HG02938 (cell line): ENCODE results near the gene SYCE3.
A peak's percentile ranks its signal among the peaks of the same experiment; 100 is the strongest.

Experiments
- ATAC-seq: cut with Tn5 transposase; IDR thresholded peaks from one replicate; pipeline ENCODE4 v1.9.1; 2021; ENCODE audit warnings: mild to moderate bottlenecking, moderate library complexity; ENCODE audit not compliant: unreplicated experiment

The SYCE3 gene

DNA sequence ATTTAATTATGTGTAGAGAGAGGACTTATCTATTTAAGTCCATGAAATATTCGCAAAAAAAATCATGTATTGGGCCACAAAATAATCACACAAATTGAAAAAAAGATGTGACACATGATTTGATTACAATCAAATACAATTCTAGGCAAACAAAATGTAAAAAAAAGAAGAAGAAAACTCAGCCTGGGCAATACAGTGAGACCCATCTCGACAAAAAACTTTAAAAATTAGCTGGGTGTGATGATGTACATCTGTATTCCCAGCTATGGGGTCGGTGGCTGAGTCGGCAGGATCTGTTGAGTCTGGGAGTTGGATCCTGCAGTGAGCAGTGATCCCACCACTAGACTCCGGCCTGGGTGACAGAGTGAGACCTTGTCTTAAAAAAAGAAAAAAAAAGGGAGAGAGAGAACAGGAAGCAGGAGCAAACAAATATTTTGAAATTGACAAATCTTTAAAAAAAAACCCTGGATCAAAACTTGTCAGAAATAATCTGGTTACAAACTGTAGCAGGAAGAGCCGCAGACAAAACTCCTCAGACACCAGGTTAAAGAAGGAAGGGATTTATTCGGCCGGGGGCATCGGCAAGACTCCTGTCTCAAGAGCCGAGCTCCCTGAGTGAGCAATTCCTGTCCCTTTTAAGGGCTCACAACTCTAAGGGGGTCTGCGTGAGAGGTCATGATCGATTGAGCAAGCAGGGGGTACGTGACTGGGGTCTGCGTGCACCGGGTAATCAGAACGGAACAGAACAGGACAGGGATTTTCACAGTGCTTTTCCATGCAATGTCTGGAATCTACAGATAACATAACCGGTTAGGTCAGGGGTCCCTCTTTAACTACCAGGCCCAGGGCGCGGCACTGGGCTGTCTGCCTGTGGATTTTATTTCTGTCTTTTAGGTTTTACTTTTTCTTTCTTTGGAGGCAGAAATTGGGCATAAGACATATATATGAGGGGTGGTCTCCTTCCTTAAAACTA lies 29.6 kb downstream of the SYCE3 start:
- ATAC-seq: no peak

DNA sequence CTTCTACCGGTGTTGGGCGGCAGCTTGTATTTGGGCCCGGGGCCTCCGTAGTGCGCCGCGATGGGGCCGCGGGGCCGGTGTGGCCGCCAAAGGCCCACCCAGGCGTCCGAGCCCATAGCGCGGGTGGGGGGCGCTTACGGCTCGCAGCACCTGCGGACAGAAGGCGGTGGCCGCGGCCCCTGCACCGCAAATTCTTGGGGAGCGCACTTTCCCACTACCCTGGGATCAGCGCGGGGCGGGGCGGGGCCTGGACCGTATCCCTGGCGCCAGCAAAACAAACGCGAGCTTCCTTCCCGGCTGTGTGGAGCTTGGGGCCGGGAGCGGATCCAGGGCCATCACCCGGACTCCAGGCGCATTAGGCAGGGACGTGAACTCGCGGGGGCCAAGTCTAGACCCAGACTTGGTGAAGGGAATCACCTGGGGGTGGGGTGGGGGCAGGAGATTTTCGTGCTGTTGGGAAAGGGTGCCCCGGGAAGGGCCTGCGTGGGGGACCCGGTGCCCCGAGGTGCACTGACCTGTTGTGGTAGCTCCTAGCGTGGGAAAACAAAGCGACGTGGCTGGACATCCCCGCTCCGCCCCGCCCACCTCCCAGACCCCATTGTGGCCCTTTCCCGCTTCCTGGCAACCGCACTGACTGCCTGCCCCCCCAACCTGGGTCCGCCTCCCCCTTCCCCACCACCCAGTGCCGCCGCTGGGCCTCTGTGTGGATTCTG lies 30.6 kb downstream of the SYCE3 start:
- ATAC-seq: no peak

DNA sequence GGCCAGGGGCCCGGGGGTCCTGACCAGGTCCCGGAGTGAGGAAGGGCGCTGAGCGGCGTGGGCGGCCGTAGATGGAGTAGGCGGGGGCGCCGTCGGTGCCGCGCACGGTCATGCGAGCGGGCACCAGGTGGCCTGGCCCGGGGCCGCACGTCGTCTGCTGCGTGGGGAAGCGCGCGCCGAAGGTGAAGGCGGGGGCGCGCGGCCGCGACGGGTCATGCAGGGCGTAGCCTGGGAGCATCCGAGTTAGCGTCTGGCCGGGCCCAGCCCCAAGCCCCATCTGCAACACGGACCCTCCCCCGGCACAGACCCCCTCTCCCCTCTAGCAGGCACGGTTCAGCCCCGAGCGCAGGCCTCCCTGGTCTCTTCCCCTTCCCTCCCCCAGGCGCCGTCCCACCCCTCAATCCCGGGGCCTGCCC lies 31.2 kb downstream of the SYCE3 start:
- ATAC-seq: peak; percentile 19

DNA sequence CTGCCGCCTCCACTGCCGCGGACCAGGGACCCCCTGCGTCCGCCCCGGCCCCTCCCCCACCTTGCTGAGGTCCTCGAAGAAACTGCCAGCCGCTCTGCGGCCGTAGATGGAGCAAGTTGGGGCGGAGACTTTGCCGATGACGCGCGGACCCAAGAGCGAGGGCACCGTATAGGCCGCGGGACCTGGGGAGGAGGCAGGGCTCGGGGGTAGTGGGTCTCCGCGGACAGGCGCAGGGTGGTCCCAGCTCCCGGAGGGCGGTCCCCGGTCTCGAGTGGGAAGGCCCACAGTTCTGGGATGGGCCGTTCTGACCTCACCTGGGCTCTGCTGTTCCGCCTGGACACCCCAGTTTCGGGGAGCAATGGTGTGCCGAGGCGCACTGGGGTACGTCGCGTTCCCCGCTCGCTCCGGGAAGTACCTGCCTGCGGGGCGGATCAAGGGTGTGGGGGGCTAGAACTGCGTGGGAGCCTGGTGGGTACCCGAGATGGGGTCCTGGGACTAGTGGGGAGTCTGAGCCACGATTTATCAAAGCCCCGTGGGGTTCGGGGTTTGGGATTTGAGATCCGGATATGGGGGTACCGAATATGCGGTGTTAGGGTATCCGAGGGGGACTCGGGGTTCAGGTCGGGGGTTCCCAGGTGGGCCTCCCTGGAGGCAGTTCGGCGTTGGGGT lies 31.7 kb downstream of the SYCE3 start:
- peak; percentile 35 for ATAC-seq

DNA sequence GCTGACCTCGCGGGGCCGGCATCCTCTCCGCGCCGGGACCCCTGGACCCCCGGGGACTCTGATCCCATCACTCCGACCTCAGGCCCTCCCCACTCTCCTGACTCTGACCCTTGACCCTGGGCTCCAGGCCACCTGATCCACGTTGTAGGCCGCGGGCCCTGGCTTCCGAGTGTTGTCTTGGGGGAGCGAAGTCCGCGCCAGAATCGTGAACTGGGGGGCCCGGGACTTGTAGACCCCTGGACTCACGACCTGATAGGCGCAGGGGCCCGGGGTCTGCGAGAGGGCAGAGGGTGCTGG lies 32.2 kb downstream of the SYCE3 start:
- peak; percentile 2 for ATAC-seq

DNA sequence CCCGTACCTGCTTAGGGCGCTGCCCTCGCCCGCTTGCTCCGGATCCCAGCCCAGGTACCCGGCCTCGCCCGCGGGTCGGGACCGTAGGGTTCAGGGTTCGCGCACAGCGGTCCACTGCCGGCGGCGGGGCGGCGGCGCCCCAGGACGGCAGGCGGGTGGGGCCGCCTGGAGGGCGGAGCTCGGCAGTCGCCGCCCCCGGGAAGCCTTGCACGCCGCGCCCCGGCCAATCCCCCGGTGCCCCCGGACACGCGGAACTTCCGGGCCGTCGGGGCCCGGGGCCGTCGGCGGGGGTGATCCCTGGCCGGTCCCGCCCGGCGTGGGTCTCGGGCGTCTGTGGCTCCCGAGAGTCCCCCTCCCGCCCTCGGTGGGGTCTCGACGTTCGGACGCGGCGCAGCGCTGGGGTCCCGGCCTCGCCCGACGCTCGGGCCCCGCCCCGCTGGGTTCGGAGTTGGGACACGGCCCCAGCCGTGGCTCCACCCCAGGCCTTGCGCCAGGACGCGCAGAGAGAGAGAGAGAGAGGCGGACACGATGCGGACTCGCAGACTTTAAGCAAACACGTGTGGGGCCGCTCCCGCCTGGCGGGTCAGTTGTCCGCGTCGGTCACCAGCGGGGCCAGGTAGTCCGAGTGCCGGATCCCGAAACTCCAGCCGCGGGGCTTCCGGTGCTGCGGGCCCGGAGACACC lies 32.7 kb downstream of the SYCE3 start, which contains the start of gene TYMP:
TSS of gene TYMP (minus strand) at position 116 of the 683 bp plus-strand sequence. CDS start 303 bp downstream, outside the sequence.
- ATAC-seq: peak; percentile 7

DNA sequence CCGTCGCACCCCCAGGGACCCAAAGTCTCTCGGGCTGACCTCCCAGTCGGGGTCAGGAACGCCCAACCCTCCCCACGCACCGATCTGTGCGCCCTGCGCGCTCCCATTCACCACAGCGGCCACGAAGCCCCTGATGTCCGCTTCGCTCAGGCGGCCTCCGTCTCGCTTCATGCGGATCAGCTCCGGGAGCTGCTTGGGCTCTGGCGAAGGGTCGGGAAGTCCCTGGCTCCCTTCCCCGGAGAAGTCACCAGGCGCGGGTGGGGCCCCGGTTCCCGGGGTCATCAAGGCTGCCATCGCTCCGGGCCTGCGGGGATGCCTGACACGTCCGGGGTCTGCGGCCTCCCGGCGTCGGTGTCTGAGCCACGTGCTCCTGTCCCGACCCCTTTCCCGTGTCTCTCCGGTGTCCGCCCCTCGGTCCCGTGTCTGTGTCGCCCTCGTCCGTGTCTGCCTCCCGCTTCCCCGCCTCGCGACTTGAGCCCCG lies 33.3 kb downstream of the SYCE3 start:
- ATAC-seq: no peak

DNA sequence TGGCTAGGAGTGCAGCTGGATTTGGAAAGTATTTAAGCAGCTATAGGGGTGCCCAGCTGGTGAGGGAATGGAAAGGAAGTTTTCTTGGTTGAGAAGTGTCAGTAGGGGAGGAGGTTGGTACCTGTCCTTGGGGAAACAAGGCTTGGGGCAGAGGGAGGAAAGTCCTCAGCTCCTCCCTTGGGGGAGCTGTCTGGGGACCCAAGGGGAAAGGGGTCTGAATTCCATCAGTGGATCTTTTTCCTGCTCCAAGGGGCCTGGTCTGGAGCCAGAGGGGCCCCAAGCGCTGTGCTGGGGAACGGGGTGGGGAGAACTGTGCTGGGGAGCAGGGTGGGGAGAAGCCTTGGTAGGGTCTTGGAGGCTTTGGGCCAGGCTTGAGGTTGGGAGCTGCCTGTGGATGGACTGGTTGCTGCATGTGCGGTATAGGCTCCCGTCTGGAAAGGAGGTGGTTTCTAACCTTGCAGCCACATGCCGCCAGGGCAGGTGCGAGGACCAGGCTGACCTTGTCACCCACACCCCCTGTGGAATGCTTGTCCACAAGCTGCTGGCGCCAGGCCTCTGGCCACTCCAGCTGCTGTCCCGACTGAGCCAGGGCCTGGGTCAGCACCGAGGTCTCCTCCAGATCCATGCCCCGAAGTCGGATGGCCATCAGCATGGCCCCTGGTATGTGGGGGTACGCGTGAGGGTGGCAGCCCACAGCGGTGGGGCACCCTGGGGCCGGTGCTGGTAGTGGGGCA lies 33.9 kb downstream of the SYCE3 start:
- no peak for ATAC-seq

DNA sequence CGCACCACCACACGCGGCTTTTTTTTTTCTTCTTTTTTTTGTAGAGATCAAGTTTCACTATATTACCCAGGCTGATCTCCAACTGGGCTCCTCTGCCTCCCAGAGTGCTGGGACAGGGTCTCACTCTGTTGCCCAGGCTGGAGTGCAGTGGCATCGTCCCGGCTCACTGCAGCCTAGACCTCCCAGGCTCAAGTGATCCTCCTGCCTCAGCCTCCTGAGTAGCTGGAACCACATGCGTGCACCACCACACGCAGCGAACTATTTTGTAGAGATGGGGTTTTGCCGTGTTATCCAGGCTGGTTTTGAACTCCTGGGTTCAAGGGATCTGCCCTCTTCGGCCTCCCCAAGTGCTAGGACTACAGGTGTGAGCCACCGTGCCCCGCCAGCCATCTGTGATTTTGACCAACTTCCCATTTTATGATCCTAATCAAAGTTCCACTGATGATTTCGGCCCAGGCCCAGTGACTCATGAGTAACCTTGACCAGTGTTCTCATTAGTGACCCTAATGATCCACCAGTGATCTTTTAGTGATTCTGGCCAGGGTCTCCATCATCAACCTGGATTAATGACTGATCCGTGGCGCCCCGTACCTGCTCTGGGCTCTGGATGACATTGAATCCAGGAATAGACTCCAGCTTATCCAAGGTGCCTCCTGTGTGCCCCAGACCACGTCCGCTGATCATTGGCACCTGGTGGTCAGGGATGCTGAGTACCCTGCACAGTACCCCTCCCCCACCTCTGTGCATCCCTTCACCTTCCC lies 34.6 kb downstream of the SYCE3 start:
- ATAC-seq: no peak

DNA sequence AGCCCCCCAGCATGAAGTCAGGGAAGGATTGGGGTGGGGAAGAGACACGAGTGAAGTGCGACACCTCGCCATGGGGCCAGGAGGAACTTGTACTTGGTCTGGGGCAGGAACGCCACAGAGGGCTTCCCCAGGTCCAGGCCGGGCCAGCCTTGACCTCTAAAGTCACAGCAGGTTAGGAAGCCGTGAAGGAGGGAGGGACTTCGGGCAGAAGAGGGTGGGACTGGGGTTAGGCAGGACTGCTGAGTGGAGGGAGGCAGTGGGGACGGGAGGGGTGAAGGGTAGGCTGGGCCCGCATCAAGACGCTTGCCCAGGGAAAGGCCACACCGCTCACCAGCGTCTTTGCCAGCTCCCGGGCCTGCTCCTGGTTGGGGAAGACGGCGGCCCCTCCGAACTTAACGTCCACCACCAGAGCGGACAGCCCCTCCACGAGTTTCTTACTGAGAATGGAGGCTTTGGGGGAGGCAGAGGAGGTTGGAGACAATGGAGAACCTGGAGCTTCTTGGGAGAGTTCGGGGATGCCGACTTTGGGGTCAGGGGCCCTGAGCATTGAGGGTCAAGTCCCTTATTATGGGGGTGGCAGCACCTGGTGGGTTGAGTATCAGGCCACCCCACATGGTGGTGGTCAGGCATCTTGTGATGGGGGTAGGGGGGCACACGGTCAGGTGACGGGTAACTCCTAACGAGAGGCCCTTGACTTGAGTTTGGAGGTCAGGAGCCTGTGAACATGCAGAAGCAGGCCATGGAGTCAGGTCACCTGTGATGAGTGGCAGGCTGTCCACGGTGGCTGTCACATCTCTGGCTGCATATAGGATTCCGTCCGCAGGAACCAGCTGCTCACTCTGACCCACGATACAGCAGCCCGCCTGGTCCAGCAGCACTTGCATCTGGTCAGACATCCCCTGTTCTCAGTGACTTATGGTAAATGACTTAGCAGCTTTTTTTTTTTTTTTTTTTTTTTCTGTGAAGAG lies 35.6 kb downstream of the SYCE3 start:
- no peak for ATAC-seq

DNA sequence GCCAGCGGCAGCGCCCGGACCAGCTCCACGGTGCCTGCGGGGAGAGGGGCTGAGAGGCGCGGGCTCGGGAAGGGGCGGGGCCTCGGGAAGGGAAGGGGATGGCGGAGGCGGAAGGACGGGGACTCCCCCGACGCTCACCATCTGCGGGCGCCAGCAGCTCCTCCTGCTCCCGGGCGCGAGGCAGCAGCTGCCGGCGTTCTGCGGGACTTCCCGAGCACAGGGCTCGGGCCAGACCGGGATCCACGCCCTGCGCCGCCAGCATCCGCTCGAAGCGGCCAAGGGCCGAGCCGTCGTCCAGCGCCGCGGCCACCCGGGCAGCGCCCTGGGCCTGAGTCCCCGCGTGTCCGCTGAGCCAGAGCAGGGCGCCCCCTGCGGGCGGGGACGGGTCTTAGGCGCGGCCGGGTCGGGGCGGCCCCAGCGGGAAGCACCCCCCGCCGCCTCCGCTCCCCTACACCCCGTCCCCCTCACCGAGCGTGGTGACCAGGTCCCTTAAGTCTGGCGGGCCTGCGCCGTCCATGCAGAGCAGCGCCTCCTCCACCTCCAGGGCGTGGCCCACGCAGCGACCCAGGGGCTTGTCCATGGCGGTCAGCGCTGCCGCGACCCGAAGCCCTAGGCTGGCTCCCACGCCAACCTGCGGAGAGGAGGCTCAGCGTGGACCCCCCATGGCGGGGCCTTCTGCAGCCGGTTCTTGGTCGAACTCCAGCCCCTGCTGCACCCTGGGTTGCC lies 36.4 kb downstream of the SYCE3 start:
- peak; percentile 22 for ATAC-seq

DNA sequence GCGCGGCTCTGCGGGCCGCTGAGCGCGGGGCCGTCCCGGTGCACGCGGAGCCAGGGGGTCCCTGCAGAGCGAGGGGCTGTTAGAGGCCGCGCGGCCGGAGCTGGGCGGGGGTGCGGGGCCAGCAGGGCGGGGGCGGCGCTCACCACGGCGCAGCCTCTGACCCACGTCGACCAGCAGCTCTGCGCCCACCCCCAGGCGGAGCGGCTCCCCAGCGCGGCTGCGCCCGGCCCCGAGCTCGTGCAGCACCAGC lies 36.9 kb downstream of the SYCE3 start:
- ATAC-seq: no peak

DNA sequence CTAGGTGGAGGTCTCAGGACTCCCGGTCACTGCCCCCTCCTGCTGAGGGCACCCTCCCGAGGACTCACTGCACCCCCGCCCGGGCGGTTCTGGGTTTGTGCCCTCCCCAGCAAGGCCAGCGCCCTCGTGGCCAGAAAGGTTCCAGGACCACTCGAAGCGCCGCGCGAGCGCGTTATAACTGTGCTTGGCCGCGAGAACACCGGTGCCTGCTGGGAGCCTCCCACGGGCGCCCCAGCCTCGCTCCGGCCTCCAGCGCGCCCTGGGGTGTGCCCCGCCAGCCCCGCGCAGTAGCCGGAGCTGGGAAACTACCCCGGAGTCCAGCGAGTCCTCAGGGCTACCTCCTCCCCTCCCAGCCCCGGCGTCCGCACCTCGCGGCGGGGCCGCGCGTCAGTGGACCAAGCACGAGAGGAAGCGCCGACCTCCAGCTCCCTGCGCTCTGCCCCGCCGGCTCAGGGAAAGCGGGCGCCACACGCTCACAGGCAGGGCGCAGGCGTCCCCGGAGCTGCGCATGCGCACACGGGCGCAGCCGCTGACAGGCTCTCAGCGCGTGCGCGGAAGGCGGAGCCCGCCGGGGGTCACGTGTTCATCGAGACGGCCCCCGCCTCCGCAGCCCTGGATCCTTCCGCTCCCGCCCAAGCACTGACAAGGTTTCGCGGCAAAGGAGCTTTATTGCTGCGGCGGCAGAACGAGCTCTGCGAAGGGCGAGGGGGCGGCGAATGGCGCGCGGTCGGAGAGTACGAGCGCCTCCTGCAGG lies 37.4 kb downstream of the SYCE3 start, which contains the start of gene SCO2:
TSS of gene SCO2 (minus strand) at position 495 of the 754 bp plus-strand sequence. CDS start 1,187 bp downstream, outside the sequence.
- peak; percentile 38 for ATAC-seq

DNA sequence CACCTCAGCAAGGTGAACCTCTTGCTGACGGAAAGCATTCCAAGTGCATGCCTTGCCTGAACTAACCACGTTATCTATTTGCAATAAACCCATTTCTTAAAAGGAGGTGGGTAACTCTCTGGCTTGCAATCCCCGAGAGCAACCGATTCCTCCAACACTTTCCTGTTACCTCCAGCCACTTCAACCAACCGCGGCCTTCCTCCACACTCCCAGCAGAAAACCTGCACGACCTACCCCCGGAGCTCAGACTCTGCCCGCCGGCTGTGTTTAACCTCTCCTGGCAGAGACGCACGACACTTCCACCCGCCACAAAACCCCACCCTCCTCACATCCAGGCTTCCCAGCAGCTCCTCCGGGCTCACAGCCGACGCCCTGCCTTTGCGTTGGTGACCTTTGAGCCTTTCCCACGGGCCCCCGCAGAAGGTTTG lies 38.0 kb downstream of the SYCE3 start:
- no peak for ATAC-seq

DNA sequence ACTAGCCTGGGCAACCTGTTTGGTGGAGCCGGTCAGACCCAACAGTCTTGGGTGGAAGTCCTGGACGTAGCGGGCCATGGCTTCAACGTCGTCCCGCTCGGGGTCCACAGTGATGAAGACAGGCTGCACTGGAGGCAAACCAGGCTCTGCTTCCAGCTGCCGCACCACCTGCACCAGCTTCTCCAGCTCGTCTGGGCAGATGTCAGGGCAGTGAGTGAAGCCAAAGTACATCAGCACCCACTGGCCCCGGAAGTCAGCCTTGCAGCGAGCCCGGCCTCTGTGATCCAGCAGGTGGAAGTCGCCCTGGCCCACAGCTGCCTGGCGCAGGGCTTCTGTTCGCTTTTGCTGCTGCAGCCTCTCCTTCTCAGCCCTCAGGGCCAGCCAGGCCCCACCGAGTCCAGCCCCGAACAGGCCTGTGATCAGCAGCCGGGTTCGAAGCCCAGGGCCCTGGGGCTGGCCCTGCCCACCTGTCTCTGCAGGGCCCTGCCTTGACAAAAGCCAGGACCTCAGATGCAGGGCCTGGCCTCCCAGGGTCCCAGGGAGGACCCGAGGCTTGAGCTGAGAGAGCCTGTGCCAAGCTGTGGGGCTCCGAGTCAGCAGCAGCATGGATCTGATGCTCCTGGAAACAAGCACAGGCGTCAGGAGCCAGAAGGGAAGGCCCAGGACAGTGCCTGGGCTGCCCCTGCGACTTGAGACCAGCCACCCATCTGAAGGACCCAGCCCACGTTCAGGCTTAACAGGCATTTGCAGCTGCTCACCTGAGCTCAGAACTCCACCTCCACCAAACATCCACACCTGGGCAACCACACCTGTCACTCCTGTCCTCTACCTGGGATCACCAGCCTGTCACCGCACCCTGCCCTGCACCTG lies 38.7 kb downstream of the SYCE3 start:
- no peak for ATAC-seq

DNA sequence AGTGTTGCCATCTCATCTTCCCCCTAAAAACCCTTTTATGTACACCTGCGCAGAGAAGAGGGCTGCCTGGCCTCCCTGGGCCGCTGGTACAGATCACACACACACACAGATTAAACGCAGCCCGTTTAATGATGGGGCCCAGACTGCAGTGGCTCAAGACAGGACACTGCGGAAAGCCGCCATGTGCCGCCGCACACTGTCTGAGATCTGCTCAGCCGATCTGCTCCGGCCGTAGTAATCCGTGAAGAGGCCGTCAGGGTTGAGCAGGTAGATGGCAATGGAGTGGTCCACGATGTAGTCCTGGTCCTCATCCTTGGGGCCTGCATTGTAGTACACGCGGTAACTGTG lies 39.3 kb downstream of the SYCE3 start:
- ATAC-seq: no peak
